Skeletal muscle tissue (tissue), 4 donors: ENCODE data around the gene MAD1L1. TPM values are rescaled to one million over a fixed set of nuclear protein-coding genes. Genes with fewer than 3 reads are reported as not detected.

Source experiments
- H3K27ac ChIP-seq: one replicate; pipeline ENCODE4 v1.7.0; 2013; ENCODE audit warnings: mild to moderate bottlenecking, low read depth, low read length, inconsistent platforms
- H3K27me3 ChIP-seq, 3 donors: one replicate each; pipeline ENCODE4 v1.7.0; 2013; ENCODE audit warnings: low read length in 3 of 3; ENCODE audit not compliant: control insufficient read depth in 3 of 3, insufficient read depth in 3 of 3
- H3K36me3 ChIP-seq, 3 donors: one replicate each; pipeline ENCODE4 v1.7.0; 2013; ENCODE audit warnings: low read length in 3 of 3; ENCODE audit not compliant: control insufficient read depth in 3 of 3, insufficient read depth in 3 of 3
- H3K4me1 ChIP-seq, 3 donors: one replicate each; pipeline ENCODE4 v1.7.0; 2013; ENCODE audit warnings: low read length in 3 of 3, mild to moderate bottlenecking in 3 of 3; ENCODE audit not compliant: control insufficient read depth in 3 of 3, insufficient read depth in 3 of 3
- H3K4me3 ChIP-seq, 3 donors: one replicate each; pipeline ENCODE4 v1.7.0; 2013; ENCODE audit warnings: low read length in 3 of 3
- H3K9ac ChIP-seq, 3 donors: one replicate each; pipeline ENCODE4 v1.7.0; 2013; ENCODE audit warnings: low read length in 3 of 3, mild to moderate bottlenecking in 3 of 3, moderate library complexity in 2 of 3, low read depth in 1 of 3
- H3K9me3 ChIP-seq, 3 donors: one replicate each; pipeline ENCODE4 v1.7.0; 2013; ENCODE audit warnings: low read length in 3 of 3; ENCODE audit not compliant: control insufficient read depth in 3 of 3
- total RNA-seq: library from RNA; depleted of rRNA; stranded (reverse); fragments of >200 nt; gene quantifications from one replicate; pipeline ENCODE4 v1.2.3, GENCODE V29; 2014
- donor health status: Osteomylitis.

Gene MAD1L1
- total RNA-seq, 1 donor from 2014 or later = 42.3 TPM

DNA sequence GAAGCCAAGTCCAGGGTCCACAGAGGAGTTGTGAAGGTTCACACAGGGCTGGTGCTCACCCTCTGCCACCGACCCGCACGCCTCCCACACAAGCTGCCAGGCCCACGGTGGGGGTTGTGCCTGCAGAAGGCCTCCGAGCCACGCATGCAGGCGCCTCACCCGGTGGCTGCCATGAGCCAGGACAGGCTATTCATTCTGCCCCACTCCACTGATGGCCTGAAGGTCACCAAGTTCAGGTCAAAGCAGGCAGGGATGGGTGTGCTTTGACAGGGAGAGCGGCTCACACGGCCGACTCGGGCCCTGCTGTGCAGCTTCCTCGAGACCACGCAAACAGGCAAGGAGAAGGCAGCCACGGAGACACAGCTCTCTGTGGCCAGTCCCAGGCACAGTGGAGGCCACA is 143.9 kb downstream of the MAD1L1 start:
- Histone ChIP-seq H3K4me3 (no peak overlapping the region), H3K27ac (no peak overlapping the region), H3K9ac (no peak overlapping the region), H3K27me3 (no peaks in the 10 kb centered on the region), H3K36me3 (peaks cover 0 to 3% (median 2%) of the 10 kb centered on the region in 3 donors), H3K9me3 (no peaks in the 10 kb centered on the region), H3K4me1 (peaks cover 0 to 4% (median 0%) of the 10 kb centered on the region in 3 donors)

DNA sequence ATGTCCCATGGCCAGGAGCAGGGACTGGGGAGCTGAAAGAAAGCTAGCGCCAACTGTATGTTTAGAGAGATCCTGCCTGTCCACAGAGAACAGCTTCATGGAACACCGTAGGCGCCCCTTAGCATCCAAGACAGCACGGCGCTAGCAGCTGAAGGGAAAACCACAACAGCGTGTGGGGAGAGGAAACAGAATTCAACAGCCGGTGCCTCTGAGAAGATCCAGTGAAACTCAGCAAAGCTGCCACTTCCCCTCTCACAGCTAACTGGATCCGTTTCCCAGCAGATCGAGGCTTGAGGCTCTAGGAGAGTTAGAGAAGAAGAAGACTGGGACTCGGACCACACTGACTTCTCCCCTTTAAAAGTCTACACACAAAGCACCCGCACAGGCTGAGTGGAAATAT is 145.0 kb downstream of the MAD1L1 start:
- no peak overlapping the region for H3K4me3 ChIP-seq
- no peaks in the 10 kb centered on the region for H3K27me3 ChIP-seq
- H3K36me3 ChIP-seq = peaks cover 0 to 5% (median 2%) of the 10 kb centered on the region in 3 donors

DNA sequence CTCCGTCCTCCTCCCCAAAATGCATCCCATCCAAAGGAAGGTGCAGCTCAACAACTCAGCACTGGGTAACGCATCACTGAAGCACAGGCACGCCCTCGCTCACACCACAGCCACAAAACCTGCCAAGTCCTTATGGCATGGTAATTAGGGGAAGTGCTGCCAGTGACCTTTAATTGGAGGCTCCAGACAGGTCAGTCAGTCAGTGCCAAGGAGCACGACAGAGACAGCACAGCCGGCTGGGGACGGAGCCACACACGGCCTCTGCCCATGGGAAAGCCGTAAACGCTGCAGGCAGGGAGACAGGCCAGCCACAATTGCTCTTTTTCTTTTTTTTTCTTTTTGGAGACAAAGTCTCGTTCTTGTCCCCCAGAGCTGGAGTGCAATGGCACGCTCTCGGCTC is 146.5 kb downstream of the MAD1L1 start:
- peaks cover 0 to 4% (median 0%) of the 10 kb centered on the region in 3 donors for H3K4me1 ChIP-seq
- no peak overlapping the region for H3K27ac ChIP-seq
- H3K4me3 ChIP-seq = no peak overlapping the region
- no peaks in the 10 kb centered on the region for H3K9me3 ChIP-seq
- H3K9ac ChIP-seq = no peak overlapping the region
- peaks cover 0 to 5% (median 2%) of the 10 kb centered on the region in 3 donors for H3K36me3 ChIP-seq
- H3K27me3 ChIP-seq = no peaks in the 10 kb centered on the region

More for the DNA sequence above, 145.0 kb downstream of the MAD1L1 start:
- H3K9me3 ChIP-seq = no peaks in the 10 kb centered on the region
- no peak overlapping the region for H3K27ac ChIP-seq
- no peak overlapping the region for H3K9ac ChIP-seq
- peaks cover 0 to 4% (median 0%) of the 10 kb centered on the region in 3 donors for H3K4me1 ChIP-seq

DNA sequence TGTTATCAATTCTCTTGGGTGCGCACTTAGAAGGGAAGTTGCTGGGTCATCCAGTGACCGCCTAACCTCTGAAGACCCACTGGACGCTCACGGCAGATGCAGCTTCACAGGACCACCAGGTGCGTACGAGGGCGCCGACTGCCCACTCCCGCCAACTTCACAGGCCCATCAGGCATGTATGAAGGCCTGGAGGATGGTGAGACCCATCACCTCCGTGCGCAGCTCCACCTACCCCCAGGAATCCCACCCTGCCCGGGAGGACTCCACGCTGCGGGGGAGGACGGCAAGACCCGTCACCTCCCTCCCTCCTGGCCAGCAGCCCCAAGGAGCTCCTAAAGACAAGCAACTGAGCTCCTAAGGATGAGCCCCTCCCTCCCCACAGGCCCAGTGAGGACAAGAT is 146.9 kb downstream of the MAD1L1 start:
- H3K27me3 ChIP-seq = no peaks in the 10 kb centered on the region
- no peak overlapping the region for H3K4me3 ChIP-seq
- H3K36me3 ChIP-seq = peaks cover 0 to 5% (median 2%) of the 10 kb centered on the region in 3 donors
- H3K9ac ChIP-seq = no peak overlapping the region
- no peak overlapping the region for H3K27ac ChIP-seq
- no peaks in the 10 kb centered on the region for H3K9me3 ChIP-seq
- peaks cover 0 to 4% (median 0%) of the 10 kb centered on the region in 3 donors for H3K4me1 ChIP-seq

DNA sequence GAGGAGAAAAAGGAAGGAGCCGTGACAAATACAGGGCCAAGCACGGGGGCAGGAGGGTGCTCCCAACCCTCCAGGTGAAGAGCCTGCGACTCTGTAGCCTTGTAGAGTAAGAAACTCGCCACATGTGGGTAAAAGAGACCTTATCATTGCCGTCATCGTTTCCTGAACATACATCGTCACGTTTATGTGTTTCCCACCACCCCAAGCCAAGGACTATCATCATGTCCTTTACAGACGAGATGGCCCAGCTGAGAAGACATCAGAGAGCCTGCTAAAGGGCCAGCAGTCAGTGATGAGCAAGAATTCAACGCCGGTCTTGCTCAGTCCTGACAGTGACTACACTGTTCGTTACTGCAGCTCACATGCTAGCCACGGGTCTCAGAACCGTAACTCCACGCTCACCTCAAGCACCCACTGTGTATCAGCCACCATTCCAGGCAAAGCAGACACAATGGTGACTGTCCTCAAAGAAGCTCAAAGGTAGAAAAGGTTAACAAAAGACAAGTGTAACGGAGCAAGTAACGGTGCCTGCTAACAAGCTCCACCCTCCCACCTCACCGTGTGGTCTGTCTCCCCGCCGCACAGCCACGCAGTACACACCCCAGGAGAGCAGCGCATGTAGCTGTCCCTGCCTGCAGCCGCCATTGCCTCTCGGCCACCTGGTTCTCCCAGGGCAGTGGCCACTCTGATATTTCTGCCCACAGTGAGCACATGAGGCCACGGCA is 147.8 kb downstream of the MAD1L1 start:
- Histone ChIP-seq H3K9me3 (no peaks in the 10 kb centered on the region), H3K27me3 (no peaks in the 10 kb centered on the region), H3K4me1 (peaks cover under 1 to 6% (median 2%) of the 10 kb centered on the region in 3 donors), H3K27ac (no peak overlapping the region), H3K9ac (no peak overlapping the region), H3K36me3 (peaks cover 0 to 5% (median under 1%) of the 10 kb centered on the region in 3 donors), H3K4me3 (no peak overlapping the region)

DNA sequence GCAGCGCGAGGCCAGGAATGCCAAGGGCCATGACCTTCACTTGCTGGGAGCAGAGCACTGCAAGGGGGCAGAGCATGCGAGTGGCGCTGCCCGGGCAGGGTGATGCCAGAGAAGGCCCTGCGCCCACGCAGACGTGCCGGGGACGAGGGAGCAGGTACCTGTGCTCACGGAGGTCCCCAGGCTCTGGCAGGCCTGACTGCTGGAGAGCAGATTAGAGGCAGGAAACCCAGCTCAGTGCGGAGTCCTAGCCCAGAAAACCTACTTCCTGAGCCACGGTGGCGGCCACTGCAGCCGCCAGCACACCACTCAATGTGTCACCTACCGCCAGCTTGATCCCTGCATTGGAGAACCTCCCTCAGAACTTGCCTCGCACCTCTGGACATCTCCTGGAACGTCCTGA is 148.4 kb downstream of the MAD1L1 start:
- Histone ChIP-seq H3K9ac (no peak overlapping the region), H3K4me3 (no peak overlapping the region), H3K27ac (no peak overlapping the region), H3K36me3 (peaks cover 0 to 5% (median 0%) of the 10 kb centered on the region in 3 donors), H3K9me3 (no peaks in the 10 kb centered on the region), H3K27me3 (no peaks in the 10 kb centered on the region), H3K4me1 (peaks cover 4 to 12% (median 8%) of the 10 kb centered on the region in 3 donors)

DNA sequence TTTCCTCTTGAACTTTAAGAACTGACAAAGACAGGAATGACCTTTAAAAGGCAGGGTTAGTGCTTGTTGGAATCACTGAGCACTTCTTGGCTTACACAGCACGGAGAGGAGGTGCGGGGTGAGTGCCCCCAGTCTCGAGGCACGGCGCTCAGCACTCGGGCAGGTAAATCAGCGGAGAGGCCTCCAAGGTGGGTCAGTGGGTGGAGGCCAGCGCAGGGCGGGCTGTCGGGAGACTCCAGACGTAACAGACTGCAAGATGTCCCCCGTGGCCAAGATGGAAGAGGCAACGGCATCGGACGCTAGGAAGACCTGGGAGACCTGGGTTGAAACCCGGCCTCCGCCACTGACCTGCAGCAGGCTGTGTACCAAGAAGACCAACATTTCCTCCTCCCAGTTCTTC is 149.4 kb downstream of the MAD1L1 start:
- Histone ChIP-seq H3K9ac (no peak overlapping the region), H3K9me3 (no peaks in the 10 kb centered on the region), H3K36me3 (peaks cover 0 to 5% (median 0%) of the 10 kb centered on the region in 3 donors), H3K4me3 (no peak overlapping the region), H3K4me1 (peaks cover 6 to 13% (median 9%) of the 10 kb centered on the region in 3 donors), H3K27me3 (no peaks in the 10 kb centered on the region), H3K27ac (no peak overlapping the region)

DNA sequence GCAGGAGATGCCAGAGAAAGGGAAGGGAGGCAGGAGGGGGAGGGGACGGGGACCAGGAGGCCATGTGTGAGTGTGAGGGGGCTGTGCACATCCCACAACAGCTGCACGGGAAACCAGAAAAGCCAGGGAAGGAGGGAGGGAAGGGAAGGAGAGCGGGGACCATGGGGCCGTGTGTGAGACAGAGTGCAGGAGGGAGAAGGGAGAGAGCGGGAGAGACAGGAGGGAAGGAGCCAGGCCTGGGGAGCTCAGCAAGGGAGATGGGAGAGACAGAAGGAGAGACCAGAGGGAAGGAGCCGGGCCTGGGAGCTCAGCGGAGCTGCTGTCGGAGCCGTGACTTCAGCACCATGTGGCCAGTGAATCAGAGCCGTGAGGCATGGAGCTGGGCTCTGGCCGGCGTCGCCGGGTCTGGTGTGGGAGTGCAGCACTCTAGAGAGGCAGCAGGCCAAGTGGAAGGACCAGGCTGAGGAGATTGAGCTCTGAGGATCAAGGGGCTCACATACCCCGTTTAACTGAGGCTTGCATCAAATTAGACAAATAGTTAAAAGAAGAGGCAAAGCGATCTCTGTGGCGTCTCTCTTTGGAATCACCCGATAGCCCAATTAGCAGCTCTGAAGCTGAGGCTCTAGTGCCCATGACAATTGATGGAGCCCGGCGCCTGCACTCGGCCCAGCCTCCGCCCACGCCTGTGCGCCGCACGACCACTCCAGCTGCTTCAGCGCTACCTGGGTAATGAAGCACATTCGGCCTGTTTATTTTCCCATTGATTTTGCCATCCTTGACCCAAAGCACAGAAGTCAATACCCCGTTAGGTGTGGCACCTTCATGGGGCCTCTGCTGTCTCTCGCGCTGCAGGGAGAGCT is 150.4 kb downstream of the MAD1L1 start:
- no peak overlapping the region for H3K9ac ChIP-seq
- H3K27me3 ChIP-seq = no peaks in the 10 kb centered on the region
- H3K4me3 ChIP-seq = no peak overlapping the region
- no peaks in the 10 kb centered on the region for H3K9me3 ChIP-seq
- H3K4me1 ChIP-seq = peaks cover 6 to 13% (median 9%) of the 10 kb centered on the region in 3 donors
- no peak overlapping the region for H3K27ac ChIP-seq
- peaks cover 0 to 5% (median 0%) of the 10 kb centered on the region in 3 donors for H3K36me3 ChIP-seq

DNA sequence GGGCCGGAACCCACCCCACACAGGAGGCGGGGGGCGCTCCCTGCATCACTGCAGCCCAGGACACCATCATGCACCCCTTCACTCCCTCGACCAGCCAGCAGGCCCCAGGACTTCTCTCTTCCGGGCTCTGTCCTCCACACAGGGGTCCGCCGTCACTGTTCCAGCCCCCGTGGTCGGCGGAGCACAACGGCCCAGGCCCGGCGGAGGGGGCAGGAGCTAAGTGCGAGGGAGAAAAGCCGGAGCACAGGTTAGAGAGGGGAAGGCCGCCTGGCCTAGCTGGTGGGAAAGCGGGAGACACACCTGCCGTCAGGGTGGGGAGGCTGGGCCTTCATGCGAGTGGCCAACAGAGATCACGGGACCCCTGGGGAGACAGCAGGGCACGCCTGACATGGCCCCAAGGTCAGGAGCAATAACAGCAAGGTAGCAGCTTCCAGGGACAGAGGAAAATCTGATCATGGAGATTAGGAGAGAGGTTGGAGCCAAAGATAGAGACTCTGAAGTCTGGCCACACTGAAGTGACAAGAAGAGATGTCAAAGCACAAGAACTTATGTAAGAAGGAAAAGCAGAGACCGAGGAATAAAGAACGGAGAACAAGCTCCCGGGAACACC is 151.1 kb downstream of the MAD1L1 start:
- Histone ChIP-seq H3K9me3 (no peaks in the 10 kb centered on the region), H3K27ac (no peak overlapping the region), H3K4me1 (peaks cover 6 to 13% (median 9%) of the 10 kb centered on the region in 3 donors), H3K9ac (no peak overlapping the region), H3K27me3 (no peaks in the 10 kb centered on the region), H3K36me3 (peaks cover 0 to 8% (median 3%) of the 10 kb centered on the region in 3 donors), H3K4me3 (no peak overlapping the region)
